T-cell (primary cell): ENCODE measurements around the gene RAET1G. TPM values are rescaled to one million over a fixed set of nuclear protein-coding genes. Genes with fewer than 3 reads are reported as not detected.
A peak's percentile ranks its signal among the peaks of the same experiment; 100 is the strongest.
"Not testable (repeated sequence)": the region's sequence is repeated elsewhere in the genome, so short reads cannot be mapped to it uniquely, and the experiment has no call there.

Source experiments
- ATAC-seq, 4 experiments: fragments of 200-7000 bp in 3 of 4; fragments of 150-1000 bp in 1 of 4; cut with Tn5 transposase; replicated peaks in 1 of 4; 1 replicate in 3 of 4; 2 replicates in 1 of 4; pipeline ENCODE4 v1.10.0; 2021; ENCODE audit warnings: moderate library complexity in 3 of 4, mild to moderate bottlenecking in 2 of 4, moderate number of reproducible peaks in 1 of 4
- CTCF ChIA-PET, 2 donors: fragments of 300-600 bp; sonication (Branson Sonifier 250); formaldehyde crosslinking; loops; one replicate each; lab custom pipeline; 2022; ENCODE audit warnings: antibody characterized with exemption in 2 of 2; lab: Charles Lee
- POLR2A ChIA-PET, 2 donors: fragments of 300-600 bp; sonication (Branson Sonifier 250); formaldehyde crosslinking; loops; one replicate each; lab custom pipeline; 2022; ENCODE audit warnings: antibody characterized with exemption in 2 of 2; lab: Charles Lee
- DNase-seq, 35 experiments: peaks; one replicate each; pipeline versions ENCODE4 v3.0.0 to v3.0.0-alpha.2; 2013 to 2023
- H3K27ac ChIP-seq: one replicate; pipeline ENCODE4 v1.5.1; 2013; ENCODE audit warnings: low read length
- H3K27me3 ChIP-seq, 2 experiments: replicated peaks in 1 of 2; 1 replicate in 1 of 2; 2 replicates in 1 of 2; pipeline versions ENCODE4 v1.6.1 to v1.7.0; 2013; ENCODE audit warnings: low read length in 1 of 2, mixed read lengths in 1 of 2; ENCODE audit not compliant: control insufficient read depth in 2 of 2, insufficient read depth in 2 of 2; ENCODE audit errors: extremely low read depth in 1 of 2
- H3K36me3 ChIP-seq, 2 donors: 1 replicate in 1 of 2; 2 replicates in 1 of 2; pipeline versions ENCODE4 v1.6.1 to v1.7.0; 2013; ENCODE audit warnings: low read length in 1 of 2; ENCODE audit not compliant: control insufficient read depth in 2 of 2, insufficient read depth in 1 of 2; ENCODE audit errors: extremely low read depth in 1 of 2
- H3K4me1 ChIP-seq, 2 experiments: 1 replicate in 1 of 2; 2 replicates in 1 of 2; pipeline versions ENCODE4 v1.6.1 to v1.7.0; 2013; ENCODE audit warnings: low read length in 2 of 2, mixed read lengths in 1 of 2; ENCODE audit not compliant: insufficient read depth in 2 of 2, control insufficient read depth in 1 of 2; ENCODE audit errors: extremely low read depth in 1 of 2
- H3K4me3 ChIP-seq, 2 donors: 1 replicate in 1 of 2; 2 replicates in 1 of 2; pipeline versions ENCODE4 v1.5.1 to v1.7.0; 2013; ENCODE audit warnings: mild to moderate bottlenecking in 2 of 2, low read length in 1 of 2, moderate library complexity in 1 of 2; ENCODE audit not compliant: control insufficient read depth in 1 of 2; ENCODE audit errors: extremely low read depth in 1 of 2
- H3K9me3 ChIP-seq: 2 replicates; pipeline ENCODE4 v1.7.0; 2013
- H3K27ac Mint-ChIP-seq, 2 donors: one replicate each; pipeline ENCODE4 v1.8.0; 2020 to 2021; ENCODE audit warnings: mild to moderate bottlenecking in 2 of 2, mixed read lengths in 2 of 2
- H3K27me3 Mint-ChIP-seq, 2 donors: one replicate each; pipeline ENCODE4 v1.8.0; 2021 to 2022; ENCODE audit warnings: mixed read lengths in 2 of 2
- H3K36me3 Mint-ChIP-seq: one replicate; pipeline ENCODE4 v1.8.0; 2021; ENCODE audit warnings: mixed read lengths
- H3K4me1 Mint-ChIP-seq, 3 donors: one replicate each; pipeline ENCODE4 v1.8.0; 2020 to 2022; ENCODE audit warnings: mixed read lengths in 3 of 3, mild to moderate bottlenecking in 1 of 3
- H3K4me3 Mint-ChIP-seq, 3 donors: one replicate each; pipeline ENCODE4 v1.8.0; 2020 to 2022; ENCODE audit warnings: mild to moderate bottlenecking in 3 of 3, mixed read lengths in 3 of 3, moderate library complexity in 3 of 3
- H3K9me3 Mint-ChIP-seq, 3 donors: one replicate each; pipeline ENCODE4 v1.8.0; 2020 to 2022; ENCODE audit warnings: mixed read lengths in 3 of 3
- WGBS: methylation state at CpG from one replicate; pipeline ENCODE4 v1.1.5; 2013; ENCODE audit warnings: missing lambda C conversion rate; ENCODE audit not compliant: insufficient coverage; 5-methylcytosine and 5-hydroxymethylcytosine counted together
- total RNA-seq, 35 experiments: library from RNA in 6 of 35; stranded (reverse) in 6 of 35; fragments of 120-200 nt in 1 of 35; gene quantifications; one replicate each; pipeline versions ENCODE4 v1.2.1 to v1.2.4 and lab custom pipeline; 2013 to 2026

The RAET1G gene
- total RNA-seq, 5 donors from 2014 or later (not counting 1 experiment from before 2014, with no cell fraction given) = not detected

GRCh38 chr6:149961728-149962425, 39.0 kb upstream of the RAET1G start:
- DNase-seq = peak in 23 of 35 experiments; percentile 21 to 71 (median 43)
- H3K27me3 ChIP-seq = peaks cover 6 to 72% of the 10 kb centered on the region in 2 experiments
- H3K36me3 ChIP-seq = no peaks in the 10 kb centered on the region
- no peak overlapping the region for H3K4me3 ChIP-seq
- H3K27ac Mint-ChIP-seq = peak overlapping the region in 1 of 2 donors; percentile 40
- no peaks in the 10 kb centered on the region for H3K36me3 Mint-ChIP-seq
- H3K27me3 Mint-ChIP-seq = peaks cover 68 to 80% of the 10 kb centered on the region in 2 donors
- ATAC-seq = peak in 1 of 4 experiments; percentile 38
- peaks cover 22 to 33% (median 26%) of the 10 kb centered on the region in 3 donors for H3K4me1 Mint-ChIP-seq
- no peaks in the 10 kb centered on the region for H3K9me3 Mint-ChIP-seq
- no peaks in the 10 kb centered on the region for H3K9me3 ChIP-seq
- 67% methylated on average over 3 of the region's 6 CpGs for WGBS
- no peak overlapping the region for H3K4me3 Mint-ChIP-seq
- no peak overlapping the region for H3K27ac ChIP-seq
- ChIA-PET POLR2A (no interaction called here), CTCF (interaction anchor here (0.7 to 1.3 kb wide), 4 partner anchors 10 to 54 kb away, joined by 3 to 4 read pairs (median 4); no protein-coding TSS in a partner anchor)
- H3K4me1 ChIP-seq = peaks cover 8 to 31% of the 10 kb centered on the region in 2 experiments

DNA sequence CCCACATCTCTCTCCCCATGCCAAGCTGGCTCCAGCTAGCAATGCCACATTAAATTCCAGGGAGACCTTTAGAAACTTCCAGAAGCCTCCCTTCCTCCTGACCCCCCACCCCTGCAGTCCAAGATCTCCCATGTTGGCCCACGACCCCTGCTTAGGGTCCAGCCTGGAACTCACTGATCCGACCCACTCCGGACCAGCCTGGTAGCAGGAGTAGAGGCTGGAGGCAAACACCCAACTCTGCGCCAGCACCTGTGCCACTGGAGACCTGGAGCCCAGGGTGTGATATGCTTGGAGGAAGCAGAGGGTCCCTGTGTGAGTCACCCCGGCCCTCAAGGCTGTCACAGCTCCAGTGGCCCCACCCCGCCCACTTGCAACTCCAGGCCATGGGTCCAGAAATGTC, 37.6 kb upstream of the RAET1G start:
- Mint-ChIP-seq H3K36me3 (no peaks in the 10 kb centered on the region), H3K4me3 (no peak overlapping the region), H3K4me1 (peaks cover 22 to 28% (median 23%) of the 10 kb centered on the region in 3 donors), H3K27me3 (peaks cover 70 to 82% of the 10 kb centered on the region in 2 donors), H3K27ac (no peak overlapping the region), H3K9me3 (no peaks in the 10 kb centered on the region)
- Histone ChIP-seq H3K36me3 (no peaks in the 10 kb centered on the region), H3K27me3 (peaks cover 8 to 70% of the 10 kb centered on the region in 2 experiments), H3K9me3 (no peaks in the 10 kb centered on the region), H3K4me1 (peaks cover 8 to 31% of the 10 kb centered on the region in 2 experiments), H3K27ac (no peak overlapping the region), H3K4me3 (no peak overlapping the region)
- WGBS = 88% methylated on average over 5 of the region's 6 CpGs
- CTCF ChIA-PET = no interaction called here
- POLR2A ChIA-PET = no interaction called here
- no peak for DNase-seq
- no peak for ATAC-seq

GRCh38 chr6:149959806-149960205, 36.9 kb upstream of the RAET1G start:
- H3K4me3 Mint-ChIP-seq, ATAC-seq, CTCF ChIA-PET, H3K9me3 ChIP-seq, H3K27ac Mint-ChIP-seq, DNase-seq, H3K36me3 ChIP-seq, H3K4me3 ChIP-seq, H3K27ac ChIP-seq, H3K36me3 Mint-ChIP-seq, H3K9me3 Mint-ChIP-seq: not testable (repeated sequence)
- Mint-ChIP-seq H3K4me1 (peaks cover 22 to 28% (median 25%) of the 10 kb centered on the region in 3 donors), H3K27me3 (peaks cover 69 to 81% of the 10 kb centered on the region in 2 donors)
- Histone ChIP-seq H3K27me3 (peaks cover 5 to 68% of the 10 kb centered on the region in 2 experiments), H3K4me1 (peaks cover 6 to 28% of the 10 kb centered on the region in 2 experiments)
- POLR2A ChIA-PET = interaction anchor here in 1 of 2 donors (0.6 kb wide), 1 partner anchor 77 kb away, joined by 3 read pairs; no protein-coding TSS in a partner anchor
- no CpG with 5 or more reads among the region's 4 CpGs for WGBS

DNA sequence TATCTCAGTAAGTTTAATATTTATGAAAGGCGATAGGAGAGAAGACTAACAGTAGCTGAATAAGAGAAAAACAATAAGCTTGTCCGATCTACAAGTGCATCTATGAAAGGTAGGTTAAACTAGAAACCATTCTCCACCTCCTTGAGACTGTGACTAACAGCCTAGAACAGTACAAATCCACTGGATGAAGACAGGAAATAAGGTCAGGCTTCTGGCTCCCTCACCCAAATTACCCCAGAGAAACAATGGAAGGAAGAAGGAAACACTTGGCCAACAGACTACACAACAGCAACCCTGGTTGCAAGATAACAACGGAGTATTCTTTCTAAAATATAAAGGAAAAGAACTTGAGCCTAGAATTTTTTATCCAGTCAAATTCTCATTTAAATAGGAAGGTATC, 35.2 kb upstream of the RAET1G start:
- DNase-seq, CTCF ChIA-PET, H3K9me3 ChIP-seq, H3K9me3 Mint-ChIP-seq, H3K4me3 Mint-ChIP-seq, H3K36me3 ChIP-seq, H3K27ac ChIP-seq, H3K36me3 Mint-ChIP-seq, POLR2A ChIA-PET, H3K4me3 ChIP-seq, H3K27ac Mint-ChIP-seq, ATAC-seq: not testable (repeated sequence)
- Mint-ChIP-seq H3K27me3 (peaks cover 64 to 75% of the 10 kb centered on the region in 2 donors), H3K4me1 (peaks cover 11 to 14% (median 13%) of the 10 kb centered on the region in 3 donors)
- Histone ChIP-seq H3K27me3 (peaks cover 5 to 67% of the 10 kb centered on the region in 2 experiments), H3K4me1 (peaks cover 0 to 24% of the 10 kb centered on the region in 2 experiments)
- WGBS = no CpG with 5 or more reads among the region's 3 CpGs

- 8% methylated on average over 2 of the region's 7 CpGs for WGBS
- H3K4me3 ChIP-seq, H3K9me3 ChIP-seq, CTCF ChIA-PET, ATAC-seq, H3K36me3 ChIP-seq, POLR2A ChIA-PET, H3K36me3 Mint-ChIP-seq, DNase-seq, H3K9me3 Mint-ChIP-seq, H3K27ac ChIP-seq: not testable (repeated sequence)
- H3K4me1 ChIP-seq = peaks cover 0 to 17% of the 10 kb centered on the region in 2 experiments
- H3K27me3 Mint-ChIP-seq = peaks cover 71 to 76% of the 10 kb centered on the region in 2 donors
- H3K27ac Mint-ChIP-seq = peak overlapping the region in 1 of 2 donors; percentile 27
- peaks cover 9 to 11% (median 9%) of the 10 kb centered on the region in 3 donors for H3K4me1 Mint-ChIP-seq
- H3K27me3 ChIP-seq = peaks cover 16 to 61% of the 10 kb centered on the region in 2 experiments
- peak overlapping the region in 1 of 3 donors; percentile 75 for H3K4me3 Mint-ChIP-seq
Observed at GRCh38 chr6:149955654-149956317, 32.9 kb upstream of the RAET1G start.

DNA sequence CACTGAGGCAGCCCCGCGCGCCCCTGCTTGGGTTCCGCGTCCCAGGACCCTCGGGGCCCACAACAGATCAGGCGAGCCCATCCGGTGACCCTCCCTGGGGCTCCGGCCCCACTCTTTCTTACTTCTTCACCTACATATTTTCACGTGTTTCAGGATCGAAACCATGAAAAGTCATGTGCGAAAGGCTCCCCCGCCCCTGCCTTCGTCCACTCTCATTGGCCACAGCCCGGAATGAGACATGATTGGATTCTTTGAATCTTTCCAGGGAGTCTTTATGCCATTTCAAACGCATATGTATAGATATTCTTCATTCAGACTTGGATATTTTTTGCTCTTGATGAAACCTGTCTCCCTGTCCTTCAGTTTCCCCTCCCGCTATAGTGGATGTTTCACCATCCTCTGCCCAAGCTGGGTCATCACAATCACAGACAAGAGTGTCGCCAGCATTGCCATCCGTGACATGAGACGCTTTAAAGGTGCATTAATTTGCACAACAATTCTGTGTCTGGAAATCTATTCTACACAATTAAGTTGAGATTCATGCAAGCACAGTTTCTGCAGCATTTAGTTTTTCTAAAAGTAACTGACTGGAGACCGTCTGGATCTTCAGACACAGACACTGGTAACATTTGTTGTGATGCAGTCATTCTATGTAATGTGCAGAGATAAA, 32.2 kb upstream of the RAET1G start:
- Mint-ChIP-seq H3K27me3 (peaks cover 72 to 76% of the 10 kb centered on the region in 2 donors), H3K4me1 (peaks cover 9 to 11% (median 9%) of the 10 kb centered on the region in 3 donors), H3K4me3 (peak overlapping the region; percentile 51 to 75 (median 59))
- H3K36me3 Mint-ChIP-seq, H3K4me3 ChIP-seq, ATAC-seq, H3K36me3 ChIP-seq, CTCF ChIA-PET, DNase-seq, POLR2A ChIA-PET, H3K27ac ChIP-seq, H3K9me3 ChIP-seq, H3K9me3 Mint-ChIP-seq, H3K27ac Mint-ChIP-seq: not testable (repeated sequence)
- H3K27me3 ChIP-seq = peaks cover 16 to 61% of the 10 kb centered on the region in 2 experiments
- WGBS = 50% methylated on average over 1 of the region's 21 CpGs
- H3K4me1 ChIP-seq = peaks cover 0 to 17% of the 10 kb centered on the region in 2 experiments
